Nephron progenitor cell (in vitro differentiated cells): ENCODE results near the gene PNPLA7.

Experiments used
- DNase-seq: peaks from one replicate; pipeline ENCODE4 v3.0.0; 2021
- H3K27ac Mint-ChIP-seq: 2 replicates; pipeline ENCODE4 v1.8.0; 2021; ENCODE audit warnings: mild to moderate bottlenecking, moderate library complexity, mixed read lengths
- H3K27me3 Mint-ChIP-seq: 2 replicates; pipeline ENCODE4 v1.8.0; 2021; ENCODE audit warnings: mild to moderate bottlenecking, low read depth, mixed read lengths; ENCODE audit not compliant: poor library complexity
- H3K36me3 Mint-ChIP-seq: 2 replicates; pipeline ENCODE4 v1.8.0; 2021; ENCODE audit warnings: low read depth, mixed read lengths
- H3K4me1 Mint-ChIP-seq: 2 replicates; pipeline ENCODE4 v1.8.0; 2021; ENCODE audit warnings: mixed read lengths
- H3K4me3 Mint-ChIP-seq: 2 replicates; pipeline ENCODE4 v1.8.0; 2021; ENCODE audit warnings: mild to moderate bottlenecking, moderate library complexity, mixed read lengths
- H3K9me3 Mint-ChIP-seq: 2 replicates; pipeline ENCODE4 v1.8.0; 2021; ENCODE audit warnings: mild to moderate bottlenecking, moderate library complexity, mixed read lengths
- CTCF ChIP-seq: fragments of 200-600 bp; sonication (generic); IDR thresholded peaks from 2 replicates; pipeline ENCODE4 v1.5.0; 2021; ENCODE audit warnings: antibody characterized with exemption

The PNPLA7 gene

GRCh38 chr9:137417161-137418021, 132.8 kb downstream of the PNPLA7 start:
- Mint-ChIP-seq H3K27me3 (peaks cover 7% of the 10 kb centered on the region), H3K4me3 (no peak overlapping the region), H3K4me1 (peaks cover 25% of the 10 kb centered on the region), H3K27ac (no peak overlapping the region), H3K9me3 (no peaks in the 10 kb centered on the region), H3K36me3 (peaks cover 8% of the 10 kb centered on the region)
- no peak for TF ChIP-seq CTCF
- DNase-seq: no peak

GRCh38 chr9:137416563-137417151, 133.5 kb downstream of the PNPLA7 start:
- no peak for DNase-seq
- H3K27me3 Mint-ChIP-seq: peaks cover 3% of the 10 kb centered on the region
- H3K9me3 Mint-ChIP-seq: no peaks in the 10 kb centered on the region
- H3K4me1 Mint-ChIP-seq: peaks cover 18% of the 10 kb centered on the region
- H3K27ac Mint-ChIP-seq: no peak overlapping the region
- TF ChIP-seq CTCF: no peak
- H3K36me3 Mint-ChIP-seq: peaks cover 8% of the 10 kb centered on the region
- no peak overlapping the region for H3K4me3 Mint-ChIP-seq

GRCh38 chr9:137416006-137416562, 134.1 kb downstream of the PNPLA7 start:
- Mint-ChIP-seq H3K36me3 (peaks cover 8% of the 10 kb centered on the region), H3K27me3 (no peaks in the 10 kb centered on the region), H3K4me1 (peaks cover 12% of the 10 kb centered on the region), H3K4me3 (no peak overlapping the region), H3K27ac (no peak overlapping the region), H3K9me3 (no peaks in the 10 kb centered on the region)
- DNase-seq: no peak
- TF ChIP-seq CTCF: no peak

GRCh38 chr9:137415451-137415850, 134.8 kb downstream of the PNPLA7 start:
- Mint-ChIP-seq H3K27me3 (no peaks in the 10 kb centered on the region), H3K4me3 (no peak overlapping the region), H3K27ac (no peak overlapping the region), H3K36me3 (peaks cover 8% of the 10 kb centered on the region), H3K4me1 (peaks cover 11% of the 10 kb centered on the region), H3K9me3 (no peaks in the 10 kb centered on the region)
- no peak for TF ChIP-seq CTCF
- no peak for DNase-seq

- no peak overlapping the region for H3K27ac Mint-ChIP-seq
Observed at GRCh38 chr9:137412431-137412830, 137.8 kb downstream of the PNPLA7 start.

More at GRCh38 chr9:137412431-137412830, 137.8 kb downstream of the PNPLA7 start:
- Mint-ChIP-seq H3K4me3 (no peak overlapping the region), H3K4me1 (peaks cover 20% of the 10 kb centered on the region), H3K27me3 (no peaks in the 10 kb centered on the region), H3K36me3 (peaks cover 8% of the 10 kb centered on the region), H3K9me3 (no peaks in the 10 kb centered on the region)
- TF ChIP-seq CTCF: no peak
- DNase-seq: no peak
